GM19193 (cell line): ENCODE measurements around the gene MARK4.

Experiments used
- POLR2A ChIP-seq: IDR thresholded peaks from 4 replicates; pipeline ENCODE4 v1.6.1; 2011; ENCODE audit not compliant: insufficient read depth, insufficient read length; ENCODE audit errors: extremely low read depth

The MARK4 gene

DNA sequence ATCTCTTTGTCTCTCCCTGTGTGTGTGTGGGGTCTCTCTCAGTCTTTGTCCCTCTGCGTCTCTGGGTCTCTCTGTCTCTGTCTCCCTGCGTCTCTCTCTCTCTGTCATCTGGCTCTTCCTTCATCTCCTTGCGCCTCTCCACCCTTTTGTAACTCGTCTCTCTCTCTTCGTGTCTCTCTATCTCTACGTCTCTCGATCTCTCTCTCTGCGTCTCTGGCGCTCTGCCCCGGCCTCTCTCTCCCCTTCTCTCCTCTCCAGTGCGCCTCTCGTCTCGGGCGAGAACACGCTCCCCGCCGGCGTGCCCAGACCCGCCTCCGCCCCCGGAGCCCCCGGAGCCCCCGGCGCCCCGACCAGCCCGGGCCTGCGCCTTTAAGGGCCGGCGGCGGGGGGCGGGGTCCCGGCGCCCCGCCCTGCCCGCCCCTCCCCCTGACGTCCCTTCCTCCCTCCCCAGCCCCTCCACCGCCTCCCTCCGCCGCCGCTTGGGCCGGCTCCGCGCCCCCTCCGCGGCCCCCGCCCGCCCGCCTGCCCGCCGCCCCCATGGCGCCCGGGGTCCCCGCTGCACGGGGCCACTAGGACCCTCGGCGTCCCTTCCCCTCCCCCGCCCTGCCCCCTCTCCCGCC is at the start of gene MARK4:
Gene MARK4, plus strand, starts transcription at position 440 of the 620 bp plus-strand sequence. CDS start 318 bp downstream, outside the sequence.
- peak; percentile 22 for TF ChIP-seq POLR2A

- TF ChIP-seq POLR2A: no peak
These were observed 48.4 kb upstream of the MARK4 start for GRCh38 chr19:45202637-45203036.

DNA sequence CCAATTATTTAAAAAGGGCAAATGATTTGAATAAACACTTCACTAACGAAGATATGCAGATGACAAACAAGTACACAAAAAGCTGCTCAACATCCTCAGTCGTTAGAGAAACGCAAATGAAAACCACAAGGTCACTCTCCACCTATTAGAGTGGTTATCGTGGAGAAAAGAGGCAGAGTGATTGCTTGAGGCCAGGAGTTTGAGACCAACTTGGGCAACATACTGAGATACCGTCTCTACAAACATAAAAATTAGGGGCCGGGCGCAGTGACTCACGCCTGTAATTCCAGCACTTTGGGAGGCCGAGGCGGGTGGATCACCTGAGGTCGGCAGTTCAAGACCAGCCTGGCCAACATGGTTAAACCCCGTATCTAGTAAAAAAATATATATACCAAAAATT is 45.3 kb upstream of the MARK4 start:
- no peak for TF ChIP-seq POLR2A

DNA sequence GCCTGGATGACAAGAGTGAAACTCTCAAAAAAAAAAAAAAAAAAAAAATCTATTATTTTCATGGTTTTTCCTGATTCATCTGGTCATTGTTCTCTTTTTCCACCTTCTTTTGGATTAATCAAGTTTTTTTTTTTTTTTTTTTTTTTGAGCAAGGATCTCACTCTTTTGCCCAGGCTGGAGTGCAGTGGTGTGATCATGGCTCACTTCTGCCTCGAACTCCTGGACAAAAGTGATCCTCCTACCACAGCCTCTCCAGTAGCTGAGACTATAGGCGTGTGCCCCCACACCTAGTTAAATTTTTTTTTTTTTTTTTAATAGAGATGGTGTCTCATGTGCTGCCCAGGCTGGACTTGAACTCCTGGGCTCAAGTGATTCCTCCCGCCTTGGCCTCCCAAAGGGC is 44.7 kb upstream of the MARK4 start:
- no peak for TF ChIP-seq POLR2A

DNA sequence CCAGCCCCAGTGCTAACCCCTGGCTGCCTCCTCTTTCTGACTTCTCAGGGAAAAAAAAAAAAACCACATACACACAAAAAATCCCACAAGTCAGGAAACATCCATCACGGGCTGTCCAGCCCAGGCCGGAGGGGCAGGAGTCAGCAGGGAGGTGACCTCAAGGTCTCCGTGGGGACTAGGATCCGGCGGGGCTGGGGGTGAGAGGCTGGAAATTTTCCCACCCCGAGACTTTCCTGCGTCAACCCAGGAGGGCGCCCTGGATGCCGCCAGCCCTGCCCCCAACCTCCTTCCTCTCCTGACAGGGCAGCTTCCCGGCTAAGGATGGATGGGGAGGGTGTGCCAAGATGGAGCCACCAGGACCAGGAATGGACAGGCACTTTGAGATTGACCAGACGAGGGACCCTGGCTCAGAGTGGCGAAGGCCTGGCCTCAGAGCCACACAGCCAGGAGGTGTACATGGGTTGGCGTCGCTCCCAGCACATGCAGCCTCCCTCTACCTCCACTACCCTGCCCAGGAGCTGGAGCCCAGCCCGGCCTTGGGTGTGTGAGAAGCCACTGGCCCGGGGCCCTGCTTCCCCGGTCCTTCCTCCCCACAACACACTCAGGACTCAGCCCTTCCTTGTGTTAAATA is 39.2 kb upstream of the MARK4 start:
- no peak for TF ChIP-seq POLR2A

DNA sequence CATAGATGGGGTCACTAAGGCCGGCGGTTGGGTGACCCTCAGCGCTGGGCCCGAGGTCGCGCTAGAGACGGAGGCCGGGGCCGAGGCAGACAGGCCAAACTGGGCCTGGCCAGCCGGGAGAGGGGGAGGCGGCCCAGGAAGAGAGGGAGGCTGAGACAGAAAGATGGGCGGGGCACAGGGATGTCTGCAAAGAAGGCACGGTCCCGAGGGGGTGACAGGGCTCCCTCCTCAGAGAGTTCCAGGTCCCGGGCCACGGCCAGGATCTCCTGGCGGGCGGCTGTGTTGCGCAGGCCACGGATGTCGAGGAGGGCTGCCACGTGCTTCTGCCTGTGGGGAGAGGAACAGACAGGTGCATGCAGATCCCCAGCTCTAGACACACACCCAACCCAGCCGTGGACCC is 38.0 kb upstream of the MARK4 start:
- TF ChIP-seq POLR2A: no peak

DNA sequence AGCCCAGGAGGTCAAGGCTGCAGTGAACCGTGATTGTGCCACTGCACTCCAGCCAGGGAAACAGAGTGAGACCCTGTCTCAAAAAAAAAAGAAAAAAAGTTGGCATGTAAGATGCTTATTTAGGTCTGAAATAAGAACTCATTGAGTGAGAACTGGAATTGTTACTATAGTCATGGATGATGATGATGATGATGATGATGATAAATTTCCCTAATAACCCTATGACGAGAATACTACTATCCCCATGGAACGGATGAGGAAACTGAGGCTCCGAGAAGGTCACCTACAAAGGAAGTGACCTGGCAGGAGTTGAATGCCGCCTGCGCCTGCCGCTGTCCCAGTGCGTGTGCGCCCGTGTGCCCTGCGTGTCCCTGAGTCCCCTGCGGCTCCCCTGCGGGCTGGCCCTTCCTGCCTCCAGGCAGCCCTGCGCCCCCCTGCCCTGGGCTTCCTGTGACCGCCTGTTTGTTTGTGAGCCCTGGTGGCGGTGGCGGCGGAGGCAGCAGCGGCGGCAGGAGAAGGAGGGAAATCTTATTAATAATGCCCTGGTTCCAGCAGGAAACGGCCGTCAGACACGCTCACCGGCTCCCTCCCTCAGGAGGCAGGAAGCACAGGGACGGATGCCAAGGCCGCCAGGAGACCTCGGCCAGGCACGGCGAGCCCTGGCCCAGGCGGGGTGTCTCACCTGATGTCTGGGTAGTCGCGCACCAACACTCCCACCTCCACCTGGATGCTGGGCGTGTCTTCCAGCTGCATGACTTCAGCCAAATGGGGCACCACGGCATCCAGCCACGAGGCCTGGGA is 35.5 kb upstream of the MARK4 start:
- TF ChIP-seq POLR2A: no peak

DNA sequence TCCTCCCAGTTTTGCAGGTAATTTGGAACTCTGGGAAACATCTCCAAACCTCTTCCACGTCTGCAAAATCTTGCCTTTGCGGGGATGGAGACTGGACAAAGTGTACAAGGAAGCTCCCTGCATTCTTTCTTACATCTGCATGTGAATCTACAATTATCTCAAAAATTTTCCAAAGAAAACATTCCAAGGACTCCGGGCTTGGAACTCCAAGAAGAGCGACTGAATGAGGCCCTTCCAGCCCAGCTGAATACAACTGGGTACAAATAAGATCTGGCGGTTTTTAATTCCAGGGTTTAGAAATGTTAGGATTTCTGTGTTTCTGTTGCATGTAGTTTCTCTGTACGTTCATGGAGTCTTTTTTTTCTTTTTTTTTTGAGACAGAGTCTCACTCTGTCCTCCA is 34.4 kb upstream of the MARK4 start:
- no peak for TF ChIP-seq POLR2A

DNA sequence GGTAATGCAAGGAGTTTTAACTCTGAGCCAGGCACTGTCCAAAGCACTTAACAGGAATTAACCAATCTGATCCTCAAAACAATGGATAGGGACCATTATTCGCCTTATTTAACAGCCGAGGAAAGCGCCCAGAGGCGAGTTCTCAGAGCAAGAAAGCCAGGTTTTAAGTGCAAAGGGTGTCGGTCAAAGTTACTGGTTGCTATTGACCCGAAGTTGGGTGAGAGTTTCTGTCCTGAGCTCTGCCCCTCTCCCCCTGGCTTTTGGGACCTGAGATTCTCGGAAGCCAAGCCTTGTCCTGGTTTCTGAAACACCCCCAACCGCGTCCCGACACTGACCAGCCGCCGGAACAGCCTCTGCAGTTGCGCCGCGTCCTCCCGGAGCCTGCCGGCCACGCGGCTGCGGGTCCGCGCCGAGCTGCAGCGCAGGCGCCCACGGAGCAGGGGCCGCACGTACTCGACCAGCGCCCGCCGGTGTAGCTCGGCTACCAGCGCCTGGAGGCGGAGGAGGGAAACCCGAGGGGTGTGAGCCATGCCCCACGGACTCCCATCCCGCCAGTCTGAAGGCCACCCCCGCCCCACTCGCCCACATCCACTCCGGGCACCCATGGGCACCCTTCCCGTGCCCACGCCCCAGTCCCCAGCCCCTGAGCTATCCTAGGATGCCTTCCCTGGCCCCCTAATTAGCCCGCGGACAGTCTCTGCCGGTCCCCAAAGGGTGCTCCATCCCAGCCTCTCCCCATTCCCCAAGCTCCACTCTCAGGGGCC is 33.7 kb upstream of the MARK4 start:
- no peak for TF ChIP-seq POLR2A

- no peak for TF ChIP-seq POLR2A
These were observed 33.1 kb upstream of the MARK4 start for GRCh38 chr19:45217957-45218334.

GRCh38 chr19:45218426-45218825 is 32.6 kb upstream of the MARK4 start:
- no peak for TF ChIP-seq POLR2A

GRCh38 chr19:45218911-45219743 is 31.9 kb upstream of the MARK4 start:
- no peak for TF ChIP-seq POLR2A

DNA sequence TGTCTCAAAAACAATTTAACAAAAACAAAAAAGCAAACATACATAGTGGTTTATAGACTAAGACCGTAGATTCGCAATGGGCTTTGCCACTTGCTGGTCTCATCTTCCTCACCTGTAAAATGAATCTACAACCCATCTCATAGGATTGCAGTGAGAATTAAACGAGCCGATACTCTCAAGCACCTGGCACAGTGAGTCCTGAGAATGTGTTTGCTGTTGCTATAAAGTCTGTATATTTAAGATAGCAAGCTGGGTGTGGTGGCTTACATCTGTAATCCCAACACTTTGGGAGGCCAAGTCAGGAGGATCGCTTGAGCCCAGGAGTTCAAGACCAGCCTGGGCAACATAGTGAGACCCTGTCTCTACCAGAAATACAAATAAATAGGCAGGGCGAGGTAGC is 28.3 kb upstream of the MARK4 start:
- TF ChIP-seq POLR2A: no peak

DNA sequence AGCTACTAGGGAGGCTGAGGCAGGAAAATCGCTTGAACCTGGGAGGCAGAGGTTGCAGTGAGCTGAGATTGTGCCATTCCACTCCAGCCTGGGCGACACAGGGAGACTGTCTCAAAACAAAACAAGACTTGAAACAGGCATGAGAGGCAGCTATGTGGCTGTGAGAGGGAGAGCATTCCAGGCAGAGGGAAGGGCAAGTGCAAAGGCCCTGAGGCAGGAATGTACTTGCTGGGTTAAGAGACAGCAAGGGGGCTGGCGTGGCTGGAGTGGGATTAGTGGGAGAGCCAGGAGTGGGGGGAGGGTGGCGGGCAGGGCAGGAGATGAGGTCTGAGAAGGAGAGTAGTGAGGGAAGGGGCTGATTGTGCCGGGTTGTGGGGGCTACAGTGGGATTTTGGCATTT is 27.2 kb upstream of the MARK4 start:
- TF ChIP-seq POLR2A: no peak
